ENCODE measurements around the gene RAB8B.

Gene RAB8B

GRCh38 chr15:63178034-63178433 is 11.4 kb upstream of the RAB8B start:
- TF ChIP-seq CTCF (IDR thresholded peaks at IDR 0.05; ENCODE audit: control insufficient read depth, extremely low read depth, insufficient read depth) = no peak
- no peak overlapping the region for H3K4me3 ChIP-seq (ENCODE audit: low read depth, low read length)
- DNase-seq (ENCODE audit: low read depth) = no peak

GRCh38 chr15:63180746-63181145 is 8.7 kb upstream of the RAB8B start:
- TF ChIP-seq CTCF (IDR thresholded peaks at IDR 0.05; ENCODE audit: control insufficient read depth, extremely low read depth, insufficient read depth) = no peak
- no peak for DNase-seq (ENCODE audit: low read depth)
- no peak overlapping the region for H3K4me3 ChIP-seq (ENCODE audit: low read depth, low read length)

- no peak overlapping the region for H3K4me3 ChIP-seq (ENCODE audit: low read depth, low read length)
- no peak for TF ChIP-seq CTCF (IDR thresholded peaks at IDR 0.05; ENCODE audit: control insufficient read depth, extremely low read depth, insufficient read depth)
- DNase-seq (ENCODE audit: low read depth) = no peak
These were observed 7.8 kb upstream of the RAB8B start for GRCh38 chr15:63181648-63182047.

GRCh38 chr15:63185206-63185605 is 4.2 kb upstream of the RAB8B start:
- no peak for TF ChIP-seq CTCF (IDR thresholded peaks at IDR 0.05; ENCODE audit: control insufficient read depth, extremely low read depth, insufficient read depth)
- H3K4me3 ChIP-seq (ENCODE audit: low read depth, low read length) = no peak overlapping the region
- DNase-seq (ENCODE audit: low read depth) = no peak

- TF ChIP-seq CTCF (IDR thresholded peaks at IDR 0.05; ENCODE audit: control insufficient read depth, extremely low read depth, insufficient read depth) = no peak
- no peak overlapping the region for H3K4me3 ChIP-seq (ENCODE audit: low read depth, low read length)
- DNase-seq (ENCODE audit: low read depth) = no peak
These were observed 3.3 kb upstream of the RAB8B start for GRCh38 chr15:63186065-63186464.

- DNase-seq (ENCODE audit: low read depth) = no peak
- no peak overlapping the region for H3K4me3 ChIP-seq (ENCODE audit: low read depth, low read length)
- TF ChIP-seq CTCF (IDR thresholded peaks at IDR 0.05; ENCODE audit: control insufficient read depth, extremely low read depth, insufficient read depth) = no peak
These were observed 1.7 kb upstream of the RAB8B start for GRCh38 chr15:63187589-63188226.

- TF ChIP-seq CTCF (IDR thresholded peaks at IDR 0.05; ENCODE audit: control insufficient read depth, extremely low read depth, insufficient read depth) = no peak
- no peak for DNase-seq (ENCODE audit: low read depth)
- H3K4me3 ChIP-seq (ENCODE audit: low read depth, low read length) = peak overlapping the region; percentile 72
These were observed 1.0 kb upstream of the RAB8B start for GRCh38 chr15:63188247-63188925.
